GOT3 (cell line): ENCODE measurements around the gene POLA1.
"Not testable (repeated sequence)": the region's sequence is repeated elsewhere in the genome, so short reads cannot be mapped to it uniquely, and the experiment has no call there.

Experiments
- DNase-seq: peaks from one replicate; lab custom pipeline; 2025; ENCODE audit warnings: mixed read lengths; lab: John Stamatoyannopoulos, UW

Gene POLA1

DNA sequence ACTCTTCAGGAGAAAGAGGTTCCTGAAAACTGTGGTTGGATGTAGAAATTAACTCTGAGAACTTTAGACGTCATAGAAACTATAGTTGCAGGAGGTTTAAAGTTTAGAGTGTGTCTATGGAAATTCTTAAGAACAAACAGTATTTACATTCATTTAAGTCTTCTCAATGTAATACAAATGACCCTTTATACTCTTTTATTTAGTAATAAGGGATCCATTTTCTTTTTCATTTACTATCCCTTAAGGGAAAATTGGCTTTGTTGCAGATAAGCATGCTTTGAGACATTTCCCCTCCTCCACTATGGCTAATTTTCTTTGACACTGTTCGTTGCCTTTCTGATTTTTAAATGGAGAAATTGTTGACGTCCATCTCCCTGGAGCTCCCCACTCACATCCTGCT is 96.4 kb downstream of the POLA1 start:
- no peak for DNase-seq

DNA sequence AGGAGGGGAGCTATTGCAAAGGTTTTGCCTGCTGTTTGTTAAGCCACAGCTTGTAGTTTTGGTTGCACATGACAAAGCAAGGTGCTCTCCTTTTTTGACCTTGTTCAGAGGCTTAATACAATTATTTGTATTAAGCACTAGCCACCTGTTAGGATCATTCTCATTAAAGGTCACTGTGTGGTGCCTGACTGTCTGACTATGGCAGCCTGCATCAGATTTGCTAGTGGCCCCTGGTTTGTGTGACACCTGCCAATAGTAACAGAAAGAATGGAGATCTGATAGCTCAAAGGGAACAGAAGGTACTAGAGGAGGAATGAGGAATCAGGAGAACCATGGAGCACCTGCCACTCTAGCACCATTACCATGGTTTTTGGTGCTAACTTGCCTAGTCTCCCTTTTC is 102.5 kb downstream of the POLA1 start:
- no peak for DNase-seq

DNA sequence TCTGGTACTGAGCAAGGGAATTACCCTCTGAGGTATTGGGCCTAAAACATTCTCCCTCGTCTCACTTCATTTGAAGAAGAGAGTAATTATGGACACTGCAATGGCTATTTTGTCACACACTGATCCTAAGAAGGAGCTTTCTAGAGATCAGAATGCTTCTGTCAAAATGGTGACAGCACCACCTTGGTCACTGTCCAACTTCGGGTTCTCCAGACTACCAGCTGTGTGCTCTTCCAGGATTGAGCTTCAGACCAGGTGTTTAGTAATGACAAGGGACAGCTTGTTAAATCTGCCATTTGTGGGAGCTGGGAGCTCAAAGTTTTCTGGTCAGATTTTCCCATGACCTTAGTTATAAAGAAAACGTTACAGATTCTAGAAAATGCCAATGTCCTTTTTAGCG is 105.4 kb downstream of the POLA1 start:
- DNase-seq: no peak

DNA sequence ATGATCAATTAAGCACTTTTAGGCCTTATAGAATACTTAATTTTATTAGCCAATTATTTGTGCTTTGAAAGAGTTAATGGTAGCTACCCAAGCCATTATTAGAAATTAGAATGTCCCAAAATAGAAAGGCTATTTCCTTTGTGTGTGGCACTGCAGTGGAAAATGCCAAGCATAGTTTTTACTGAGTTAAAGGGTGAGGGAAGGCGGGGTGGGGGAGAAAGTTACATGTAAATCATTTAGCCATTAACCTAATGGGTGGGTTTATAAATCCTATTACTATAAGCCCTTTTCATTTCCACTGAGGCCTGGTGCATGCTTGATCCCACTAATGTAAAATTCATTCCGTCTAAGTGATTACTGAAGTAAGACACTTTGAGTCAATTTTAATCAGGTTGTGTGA is 105.8 kb downstream of the POLA1 start:
- no peak for DNase-seq

DNA sequence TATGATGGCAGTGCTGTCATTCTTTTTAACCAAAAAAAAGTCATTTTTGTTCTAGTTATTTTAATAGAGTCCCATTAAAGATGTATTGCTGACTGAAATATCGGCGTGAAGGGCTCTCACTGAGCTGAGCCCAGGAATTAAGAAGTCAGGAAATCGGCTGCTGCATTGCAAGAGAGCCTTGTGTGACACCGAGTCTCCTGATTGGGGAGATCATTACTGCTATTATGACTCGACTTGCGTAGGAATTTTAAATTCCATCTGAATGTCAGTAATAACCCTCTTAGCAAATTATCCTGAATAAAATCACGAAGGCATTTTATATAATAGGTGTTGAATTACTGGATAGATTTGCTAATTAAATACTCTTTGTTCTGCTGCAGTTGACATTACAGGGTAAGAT is 111.5 kb downstream of the POLA1 start:
- no peak for DNase-seq

DNA sequence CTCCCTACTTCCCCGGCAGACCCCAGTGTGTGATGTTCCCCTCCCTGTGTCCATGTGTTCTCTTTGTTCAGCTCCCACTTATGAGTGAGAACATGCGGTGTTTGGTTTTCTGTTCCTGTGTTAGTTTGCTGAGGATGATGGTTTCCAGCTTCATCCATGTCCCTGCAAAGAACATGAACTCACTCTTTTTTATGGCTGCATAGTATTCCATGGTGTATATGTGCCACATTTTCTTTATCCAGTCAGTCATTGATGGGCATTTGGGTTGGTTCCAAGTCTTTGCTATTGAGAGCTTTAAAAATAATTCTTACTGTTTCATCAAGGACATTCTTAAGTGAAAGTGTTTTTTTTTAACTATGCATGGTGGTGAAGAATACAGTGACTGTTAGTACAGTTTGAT is 126.1 kb downstream of the POLA1 start:
- not testable (repeated sequence) for DNase-seq

DNA sequence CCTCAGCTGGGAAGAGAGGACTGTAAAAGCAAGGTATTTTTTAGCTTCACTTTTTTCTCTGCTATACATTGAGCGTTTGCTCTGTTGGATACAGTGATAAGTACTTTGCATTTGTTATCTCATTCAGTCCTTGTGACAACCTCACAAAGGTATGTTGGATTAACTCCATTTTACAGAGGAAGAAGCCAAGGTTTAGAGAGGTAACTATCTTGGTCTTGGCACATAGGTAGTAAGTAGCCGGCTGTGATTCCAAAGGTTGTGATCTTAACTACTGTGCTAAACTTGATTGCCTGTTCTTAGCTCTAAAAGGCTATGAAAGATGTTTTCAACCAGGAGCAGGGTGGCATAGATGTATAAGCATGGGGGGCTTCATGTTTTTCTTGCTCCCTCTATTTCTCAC is 134.4 kb downstream of the POLA1 start:
- no peak for DNase-seq

DNA sequence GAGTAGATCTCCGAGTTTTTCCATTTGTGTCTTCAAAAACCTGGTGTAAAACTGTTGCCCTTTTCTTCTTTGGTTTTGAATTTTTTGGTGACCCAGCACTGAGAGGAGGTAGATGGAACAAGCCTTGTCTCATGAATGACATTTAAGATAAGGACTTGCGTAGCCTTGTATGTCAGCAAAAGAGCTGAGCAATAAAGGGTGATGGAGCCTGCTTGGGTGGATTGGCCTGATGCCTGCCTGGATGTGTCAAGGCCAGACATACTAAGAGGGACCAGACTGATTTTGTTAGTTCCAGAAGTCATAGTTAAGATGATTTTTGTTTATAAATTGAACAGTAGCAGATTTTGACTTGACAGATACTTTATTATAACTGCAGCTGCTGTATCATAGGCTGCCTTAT is 134.9 kb downstream of the POLA1 start:
- no peak for DNase-seq

DNA sequence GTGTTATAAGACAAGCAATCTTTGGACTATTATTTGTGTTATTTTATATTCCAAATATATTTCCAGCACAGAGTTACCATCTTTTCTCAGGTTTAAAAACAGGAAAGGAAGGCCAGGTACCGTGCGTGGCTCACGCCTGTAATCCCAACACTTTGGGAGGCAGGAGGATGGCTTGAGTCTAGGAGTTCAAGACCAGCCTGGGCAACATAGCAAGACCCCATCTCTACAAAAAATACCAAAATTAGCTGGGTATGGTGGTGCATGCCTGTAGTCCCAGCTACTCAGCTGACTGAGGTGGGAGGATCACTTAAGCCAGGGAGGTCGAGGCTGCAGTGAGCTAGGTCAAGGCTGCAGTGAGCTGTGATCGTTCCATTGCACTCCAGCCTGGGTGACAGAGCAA is 140.0 kb downstream of the POLA1 start:
- no peak for DNase-seq

DNA sequence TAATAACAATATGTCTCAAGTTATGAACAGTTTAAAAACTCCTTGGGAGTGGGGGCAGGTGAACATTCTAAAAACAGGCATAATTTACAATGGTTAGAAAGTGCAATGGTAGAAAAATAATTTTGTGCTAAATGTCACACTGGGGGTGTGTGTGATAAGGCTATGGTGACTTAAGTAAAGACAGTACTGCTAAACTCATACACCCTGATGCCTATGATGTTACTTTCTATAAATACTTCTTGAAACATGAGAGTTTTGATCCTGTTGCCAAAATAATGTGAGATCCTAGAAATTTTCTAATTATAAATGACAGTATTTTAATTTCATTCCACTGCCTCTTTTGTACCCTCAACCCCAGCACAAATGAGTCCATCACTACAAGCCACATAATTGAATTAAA is 144.2 kb downstream of the POLA1 start:
- DNase-seq: no peak

DNA sequence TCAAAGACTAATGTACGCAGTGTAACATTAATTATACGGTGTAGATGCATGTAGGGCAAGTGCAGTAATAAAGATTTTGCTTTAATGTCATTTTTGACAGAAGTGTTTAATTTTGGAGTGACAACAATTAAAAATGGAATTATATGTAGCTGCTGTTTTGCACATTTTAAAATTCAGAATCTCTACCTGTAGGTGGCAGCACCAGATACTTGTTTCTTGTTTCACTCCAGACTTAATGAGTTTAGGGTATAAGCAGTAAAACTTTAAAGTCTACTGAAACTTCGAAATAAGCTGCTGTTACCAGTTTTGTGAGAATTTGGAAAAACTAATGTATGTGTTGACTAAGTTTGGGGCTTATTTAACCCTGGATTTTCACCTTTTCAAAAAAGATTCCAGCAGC is 144.9 kb downstream of the POLA1 start:
- no peak for DNase-seq

DNA sequence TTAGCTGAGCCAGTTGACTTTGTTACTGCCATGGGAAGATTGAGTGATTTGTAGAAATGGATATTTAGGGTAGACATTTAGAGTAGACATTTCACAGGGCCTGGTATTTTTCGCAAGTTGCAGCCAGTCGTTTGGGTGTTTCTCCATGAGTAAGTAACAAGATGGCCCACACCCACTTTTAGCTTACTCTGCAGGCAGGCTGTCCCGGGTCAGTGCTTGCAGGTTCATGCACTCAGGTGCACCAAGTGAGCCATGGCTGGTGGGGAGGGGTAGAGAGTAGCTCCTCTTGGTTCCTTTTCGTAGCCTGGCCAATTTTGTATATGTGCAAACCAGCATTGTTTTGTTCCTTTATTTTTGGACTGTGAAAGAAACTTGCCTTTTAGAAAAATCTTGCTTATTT is 145.6 kb downstream of the POLA1 start:
- DNase-seq: no peak

DNA sequence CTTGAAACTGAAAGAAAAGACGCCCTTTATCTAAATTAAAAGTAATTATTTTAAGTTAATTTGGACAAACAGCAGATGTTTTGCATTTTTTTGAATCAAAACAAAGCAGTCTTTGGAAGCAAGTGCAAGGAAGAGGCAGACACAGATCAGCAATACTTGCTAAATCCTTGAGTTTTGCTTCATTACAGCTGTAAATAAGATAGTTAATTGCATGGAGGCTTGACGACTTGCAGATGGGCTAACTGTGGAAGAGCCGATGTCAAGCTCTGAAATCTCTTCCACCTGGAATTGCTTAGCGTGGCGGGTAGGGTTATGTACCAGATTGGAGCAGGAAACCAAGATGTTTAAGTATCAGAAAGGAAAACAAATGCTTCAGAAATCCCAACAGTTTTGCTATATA is 148.8 kb downstream of the POLA1 start:
- no peak for DNase-seq

DNA sequence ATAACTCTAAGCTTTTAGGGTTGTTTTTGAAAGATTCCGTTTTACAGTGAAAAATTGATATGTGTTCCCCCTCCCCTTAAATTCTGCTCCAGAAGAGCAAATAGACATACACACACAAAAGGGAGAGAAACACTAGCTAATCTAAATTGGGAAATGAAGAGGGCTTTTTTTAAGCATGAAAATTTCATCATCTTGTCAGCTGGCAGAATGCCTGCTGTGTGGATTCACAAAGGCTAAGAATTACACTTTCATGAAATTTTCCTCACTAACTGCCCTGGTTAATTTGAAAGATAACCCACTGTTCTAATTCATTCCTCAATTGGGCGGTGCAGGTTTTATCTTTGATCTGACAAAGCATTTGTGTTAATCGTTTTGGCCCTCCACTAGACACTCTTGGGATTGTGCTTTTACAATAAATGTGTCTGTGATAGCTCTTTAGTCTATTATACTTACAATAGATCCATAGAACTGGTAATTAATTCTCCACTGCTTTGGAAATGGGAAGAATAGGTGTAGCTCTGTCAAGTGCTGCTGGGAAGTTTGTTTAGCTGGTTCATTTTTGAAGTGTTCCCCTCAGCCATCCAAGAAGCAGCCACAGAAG is 152.9 kb downstream of the POLA1 start:
- DNase-seq: no peak

DNA sequence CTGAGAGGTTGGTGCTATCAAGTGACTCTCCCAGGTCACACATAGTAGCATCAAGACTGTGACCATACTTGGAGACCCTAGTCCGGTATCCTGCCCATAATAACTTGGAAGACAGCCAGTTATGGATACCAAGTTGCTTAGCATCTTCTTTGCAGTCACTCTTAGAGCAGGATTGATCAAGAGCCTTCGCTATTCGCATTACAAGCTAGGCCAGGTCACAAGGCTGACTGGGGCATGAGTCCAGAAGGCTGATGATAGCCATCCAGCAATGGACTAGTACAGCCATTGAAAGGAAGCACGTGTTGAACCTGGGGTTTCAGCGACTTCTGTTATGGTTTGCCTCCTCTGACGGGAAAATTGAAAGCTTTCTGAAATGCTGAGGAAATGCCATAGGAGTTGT is 157.6 kb downstream of the POLA1 start:
- no peak for DNase-seq

DNA sequence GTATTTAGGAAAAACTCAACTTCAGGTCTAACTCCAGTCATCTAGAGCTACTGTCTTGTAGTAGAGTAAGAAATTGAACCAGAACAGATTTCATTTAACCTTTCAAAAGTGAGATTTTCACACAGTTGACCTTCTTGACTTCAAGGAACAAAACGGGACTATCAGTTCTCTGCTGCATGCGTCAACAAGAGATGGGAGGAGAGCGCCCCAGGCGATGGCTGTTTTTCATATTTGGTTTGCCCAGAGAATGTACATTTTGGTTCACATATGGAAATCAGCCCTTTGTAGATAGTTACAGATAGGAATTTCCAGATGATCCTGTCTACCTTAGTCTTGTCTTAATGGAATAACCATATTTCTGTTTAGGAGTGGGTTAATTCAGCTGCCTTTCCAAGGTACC is 158.1 kb downstream of the POLA1 start:
- no peak for DNase-seq

DNA sequence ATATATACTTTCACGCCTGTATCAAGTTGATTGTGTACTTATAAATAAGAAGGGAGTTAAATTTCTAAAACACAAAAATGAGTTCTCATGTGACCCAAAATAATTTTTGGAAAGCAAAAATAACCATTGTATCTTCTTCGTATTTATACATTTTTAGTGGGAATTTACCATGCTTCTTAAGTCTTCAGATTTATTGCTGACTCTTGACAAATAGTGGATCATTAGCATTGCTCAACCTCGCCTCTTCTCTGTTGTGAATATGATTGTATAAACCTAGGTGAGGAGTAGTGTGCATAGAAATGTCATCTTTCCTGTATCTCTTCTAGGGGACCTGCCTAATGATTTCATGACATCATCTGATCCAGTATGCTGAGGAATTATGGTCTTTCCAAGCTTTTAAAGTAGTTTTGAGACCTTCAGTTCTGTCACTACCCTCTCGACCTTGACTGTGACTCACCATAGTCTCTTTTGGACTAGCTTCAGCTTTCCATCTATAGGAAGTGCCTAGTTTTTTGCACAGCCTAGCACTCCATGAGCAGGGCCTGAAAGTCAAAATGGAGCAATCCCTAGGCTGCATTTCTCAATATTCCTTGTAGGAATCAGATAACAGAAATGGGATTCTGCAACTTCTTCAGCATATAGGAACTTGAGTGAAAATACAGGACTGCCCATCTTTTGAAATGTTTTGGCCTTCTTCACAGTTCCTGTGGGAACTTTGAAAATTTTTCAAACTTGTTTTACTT is 164.5 kb downstream of the POLA1 start:
- no peak for DNase-seq

DNA sequence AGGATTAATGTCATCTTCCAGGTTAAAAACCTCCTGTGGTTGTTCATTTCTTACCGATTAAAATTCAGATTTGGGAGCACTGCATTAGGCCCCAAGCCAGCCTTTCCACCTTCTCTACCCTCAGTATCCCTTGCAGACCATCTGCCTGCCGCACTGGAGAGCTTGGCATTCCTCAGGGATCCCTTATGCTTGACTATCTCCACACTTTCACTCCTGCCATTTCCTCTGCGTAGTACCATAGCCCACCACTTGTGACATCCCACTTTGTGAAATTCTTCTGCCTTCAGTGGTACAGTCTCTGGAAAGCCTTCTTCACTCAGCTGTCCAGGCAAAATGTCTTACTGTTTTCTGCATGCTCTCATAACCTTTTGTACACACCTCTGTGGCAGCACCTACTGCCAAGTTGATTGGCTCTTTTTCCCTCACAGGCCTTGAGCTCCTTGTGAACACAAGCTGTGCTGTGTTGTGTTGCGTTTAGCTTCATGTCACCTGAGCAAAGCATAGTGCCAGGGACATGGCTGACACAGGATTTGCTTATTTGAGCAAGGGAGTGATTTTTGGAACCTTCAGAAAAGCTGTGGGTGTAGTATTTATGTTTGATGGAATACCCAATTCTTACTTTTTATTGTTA is 165.6 kb downstream of the POLA1 start:
- DNase-seq: no peak

DNA sequence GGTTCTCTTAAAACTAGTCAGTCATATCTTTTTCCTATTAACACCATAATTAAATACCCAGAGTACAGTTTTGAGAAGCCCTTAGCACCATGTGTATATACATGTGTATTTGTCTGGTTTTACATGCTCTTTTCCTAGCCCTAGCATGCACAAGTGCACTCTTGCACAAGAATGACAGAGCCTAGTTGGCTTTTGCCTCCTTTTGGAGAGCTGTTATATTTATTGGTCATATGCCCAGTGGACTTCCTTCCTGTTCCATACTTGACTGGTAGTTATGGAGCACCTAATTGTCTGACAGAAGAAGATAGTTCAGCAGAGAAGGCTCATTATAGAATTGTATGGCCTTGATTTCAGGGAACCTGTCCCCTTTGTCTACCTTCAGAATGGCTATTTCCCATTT is 166.4 kb downstream of the POLA1 start:
- DNase-seq: no peak

DNA sequence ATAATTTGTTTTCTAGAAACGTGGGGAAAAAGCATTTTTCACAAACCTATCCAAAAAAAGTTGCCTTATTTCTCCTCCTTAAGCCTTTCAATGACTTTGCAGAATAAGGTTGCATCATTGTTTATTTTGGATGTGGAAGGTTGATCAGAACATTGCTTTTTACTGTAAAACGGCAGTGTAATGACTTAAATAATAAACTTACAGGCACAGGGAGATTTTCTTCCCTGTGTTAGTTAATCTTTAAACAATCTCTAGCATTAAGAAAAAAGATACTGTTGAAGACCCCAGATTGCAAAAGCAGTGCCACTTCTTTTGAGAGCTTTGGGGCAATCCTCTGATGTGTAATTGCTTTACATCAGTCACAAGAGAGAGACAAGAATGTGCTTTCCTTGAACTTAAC is 168.6 kb downstream of the POLA1 start:
- no peak for DNase-seq

DNA sequence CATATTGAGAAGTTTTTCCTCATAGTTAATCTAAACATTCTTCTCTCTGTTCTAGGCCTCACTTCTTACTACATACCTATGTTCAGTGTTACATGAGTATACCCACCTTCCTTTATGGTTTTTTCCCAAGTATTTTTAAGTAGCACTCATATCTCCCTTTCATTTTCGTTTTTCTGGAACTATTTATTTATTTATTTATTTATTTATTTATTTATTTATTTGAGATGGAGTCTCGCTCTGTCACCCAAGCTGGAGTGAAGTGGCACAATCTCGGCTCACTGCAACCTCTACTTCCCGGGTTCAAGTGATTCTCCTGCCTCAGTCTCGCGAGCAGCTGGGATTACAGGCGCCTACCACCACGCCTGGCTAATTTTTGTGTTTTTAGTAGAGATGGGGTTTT is 170.1 kb downstream of the POLA1 start:
- not testable (repeated sequence) for DNase-seq

DNA sequence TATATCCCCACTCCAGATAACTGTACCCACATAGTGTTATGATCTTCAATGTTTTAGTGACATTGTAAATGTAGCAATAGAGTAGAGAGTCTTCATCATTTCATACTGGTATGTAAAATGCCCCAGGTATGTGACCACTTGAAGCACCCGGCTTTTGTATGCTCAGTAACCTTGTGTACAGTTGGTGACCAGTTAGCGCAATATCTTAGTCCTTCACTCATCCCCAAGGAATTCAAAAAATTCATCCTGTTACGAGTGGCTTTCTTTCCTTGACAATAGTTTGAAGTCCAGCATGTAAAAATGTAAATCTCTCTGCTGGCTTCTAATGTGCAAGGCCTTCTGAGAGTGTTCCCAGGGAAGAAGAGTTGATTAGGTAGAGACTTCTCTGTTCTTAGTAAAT is 176.4 kb downstream of the POLA1 start:
- DNase-seq: no peak

DNA sequence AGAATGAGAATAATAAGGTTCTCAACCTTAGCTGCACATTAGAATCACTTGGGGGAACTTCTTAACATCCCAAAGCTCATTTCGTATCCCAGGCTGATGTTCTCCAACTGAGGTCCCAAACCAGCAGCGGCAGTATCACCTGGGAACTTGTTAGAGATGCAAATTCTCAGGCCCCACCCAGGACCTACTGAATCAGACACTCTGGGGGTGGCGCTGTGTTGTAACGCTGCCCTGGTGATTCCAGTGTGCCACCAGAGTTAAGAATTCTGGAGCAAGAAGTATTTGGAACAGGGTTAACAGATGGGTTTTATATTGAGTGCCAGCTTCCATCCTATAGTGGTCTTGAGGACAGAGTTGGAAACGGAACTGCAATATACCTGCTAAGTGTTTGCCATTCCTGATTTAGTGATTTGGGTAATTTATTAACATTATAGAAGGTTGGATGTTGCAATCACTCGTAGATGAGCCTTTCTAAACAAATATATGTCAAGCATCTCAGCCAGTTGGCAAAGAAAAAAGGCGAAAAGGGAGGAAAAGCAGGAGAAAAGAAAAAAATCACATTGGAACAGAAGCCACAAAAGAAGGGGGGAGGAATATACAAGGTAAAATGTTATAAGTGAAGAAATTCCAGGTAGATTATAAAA is 181.0 kb downstream of the POLA1 start:
- DNase-seq: no peak
